ENCODE results near the gene NR2F1.

DNA sequence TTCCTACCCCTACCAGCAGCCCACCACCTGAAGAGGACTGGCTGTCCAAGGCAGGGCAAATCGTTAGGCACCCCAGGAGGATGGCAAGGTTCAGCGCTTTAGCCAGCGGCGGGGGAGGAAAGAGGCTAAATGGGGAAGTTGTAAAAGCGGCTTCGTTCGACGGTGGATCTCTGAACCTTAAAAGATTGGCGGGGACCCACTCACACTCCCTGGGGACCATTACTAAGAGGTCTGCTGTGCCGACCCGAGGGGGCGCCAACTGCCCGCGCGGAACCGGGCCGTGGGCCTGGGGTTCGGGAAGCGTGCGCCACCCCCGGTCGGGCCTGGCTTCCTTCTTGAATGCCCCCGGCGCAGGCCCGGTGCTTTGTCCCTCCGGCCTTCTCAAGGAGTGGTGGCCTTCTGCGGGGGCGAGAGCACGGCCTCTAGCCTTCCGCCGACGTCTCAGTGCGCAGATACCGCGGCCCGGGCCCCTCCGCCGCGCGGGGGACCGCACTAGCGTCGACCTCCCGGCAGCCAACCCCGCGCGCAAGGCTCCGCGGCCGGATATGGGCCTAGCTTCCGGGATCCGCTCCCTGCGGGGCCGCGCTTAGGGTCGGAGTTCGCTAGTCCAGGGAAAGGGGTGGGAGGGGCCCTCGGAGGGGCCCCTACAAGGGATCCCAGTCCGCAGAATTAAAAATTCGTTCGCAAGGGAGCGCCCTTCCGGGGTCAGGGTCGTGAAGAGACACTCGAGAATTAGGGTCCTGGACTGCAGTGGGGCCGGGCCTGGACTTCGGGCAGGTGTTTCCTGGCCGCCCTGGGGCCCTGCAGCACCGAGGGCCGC lies 12.5 kb upstream of the NR2F1 start:
- TF ChIP-seq POLR2AphosphoS5 (IDR thresholded peaks at IDR 0.05; ENCODE audit: insufficient read depth in 1 of 2, low read depth in 1 of 2): no peak
- TF ChIP-seq, protein P1, sequence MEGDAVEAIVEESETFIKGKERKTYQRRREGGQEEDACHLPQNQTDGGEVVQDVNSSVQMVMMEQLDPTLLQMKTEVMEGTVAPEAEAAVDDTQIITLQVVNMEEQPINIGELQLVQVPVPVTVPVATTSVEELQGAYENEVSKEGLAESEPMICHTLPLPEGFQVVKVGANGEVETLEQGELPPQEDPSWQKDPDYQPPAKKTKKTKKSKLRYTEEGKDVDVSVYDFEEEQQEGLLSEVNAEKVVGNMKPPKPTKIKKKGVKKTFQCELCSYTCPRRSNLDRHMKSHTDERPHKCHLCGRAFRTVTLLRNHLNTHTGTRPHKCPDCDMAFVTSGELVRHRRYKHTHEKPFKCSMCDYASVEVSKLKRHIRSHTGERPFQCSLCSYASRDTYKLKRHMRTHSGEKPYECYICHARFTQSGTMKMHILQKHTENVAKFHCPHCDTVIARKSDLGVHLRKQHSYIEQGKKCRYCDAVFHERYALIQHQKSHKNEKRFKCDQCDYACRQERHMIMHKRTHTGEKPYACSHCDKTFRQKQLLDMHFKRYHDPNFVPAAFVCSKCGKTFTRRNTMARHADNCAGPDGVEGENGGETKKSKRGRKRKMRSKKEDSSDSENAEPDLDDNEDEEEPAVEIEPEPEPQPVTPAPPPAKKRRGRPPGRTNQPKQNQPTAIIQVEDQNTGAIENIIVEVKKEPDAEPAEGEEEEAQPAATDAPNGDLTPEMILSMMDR (IDR thresholded peaks at IDR 0.05): no peak

Data from vagina (tissue), 2 donors.